CMK (cell line): ENCODE measurements around the gene PTPRA.
"Not testable (repeated sequence)": the region's sequence is repeated elsewhere in the genome, so short reads cannot be mapped to it uniquely, and the experiment has no call there.

Experiments used
- DNase-seq: peaks from one replicate; pipeline ENCODE4 v3.0.0-alpha.2; 2010; ENCODE audit warnings: low read depth

The PTPRA gene

DNA sequence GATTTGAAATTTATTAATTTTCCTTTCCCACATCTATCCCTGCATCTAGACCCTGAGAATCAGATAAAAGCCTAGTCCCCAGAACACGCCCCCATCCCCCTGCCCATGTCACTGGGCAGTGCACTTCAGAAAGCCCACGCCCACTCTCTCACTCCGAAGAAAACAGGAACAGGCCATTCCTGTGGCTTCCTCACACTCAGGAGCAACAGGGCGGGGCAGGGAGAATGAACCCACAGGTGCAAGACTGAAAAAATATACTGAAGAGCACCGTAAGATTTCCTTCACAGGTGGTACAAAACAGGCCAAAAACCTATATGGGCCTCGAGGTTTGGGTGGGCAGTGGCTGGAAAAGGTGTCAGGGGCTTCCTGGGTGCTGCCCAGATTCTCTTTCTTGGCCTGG is 201.5 kb downstream of the PTPRA start:
- no peak for DNase-seq

DNA sequence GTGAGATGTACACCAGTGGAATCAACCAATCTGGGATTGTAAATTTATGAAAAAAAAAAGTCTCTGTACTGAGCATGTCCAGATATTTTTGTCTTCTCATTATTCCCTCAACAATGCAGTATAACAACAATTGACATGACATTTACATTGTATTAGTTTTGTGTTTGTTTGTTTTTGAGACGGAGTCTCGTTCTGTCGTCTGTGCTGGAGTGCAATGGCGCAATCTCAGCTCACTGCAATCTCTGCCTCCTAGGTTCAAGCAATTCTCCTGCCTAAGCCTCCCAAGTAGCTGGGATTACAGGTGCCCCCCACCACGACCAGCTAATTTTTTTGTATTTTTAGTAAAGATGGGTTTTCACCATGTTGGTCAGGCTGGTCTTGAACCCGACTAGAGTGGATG is 202.0 kb downstream of the PTPRA start:
- not testable (repeated sequence) for DNase-seq

DNA sequence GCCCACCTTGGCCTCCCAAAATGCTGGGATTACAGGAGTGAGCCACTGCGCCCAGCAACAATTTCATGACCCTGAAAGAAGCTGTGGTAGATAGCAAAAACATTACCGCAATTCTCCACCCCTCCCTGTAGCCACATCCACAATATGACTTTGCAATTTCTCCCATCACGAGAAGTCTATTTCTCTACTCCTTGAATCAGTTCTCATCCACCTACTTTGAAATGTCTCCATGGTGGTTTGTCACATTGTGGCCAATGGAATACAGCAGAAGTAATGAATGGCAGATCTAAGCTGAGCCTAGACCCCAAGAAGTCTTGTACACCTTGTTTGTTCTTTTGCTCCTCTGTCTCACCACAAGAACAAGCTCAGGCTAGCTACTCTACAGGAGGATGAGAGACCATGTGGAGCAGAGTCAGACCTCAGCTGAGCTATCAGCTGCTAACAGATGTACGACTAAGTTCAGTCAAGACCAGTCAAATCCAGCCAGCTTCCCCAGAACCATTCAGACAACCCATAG is 204.4 kb downstream of the PTPRA start:
- peak; percentile 98 for DNase-seq

DNA sequence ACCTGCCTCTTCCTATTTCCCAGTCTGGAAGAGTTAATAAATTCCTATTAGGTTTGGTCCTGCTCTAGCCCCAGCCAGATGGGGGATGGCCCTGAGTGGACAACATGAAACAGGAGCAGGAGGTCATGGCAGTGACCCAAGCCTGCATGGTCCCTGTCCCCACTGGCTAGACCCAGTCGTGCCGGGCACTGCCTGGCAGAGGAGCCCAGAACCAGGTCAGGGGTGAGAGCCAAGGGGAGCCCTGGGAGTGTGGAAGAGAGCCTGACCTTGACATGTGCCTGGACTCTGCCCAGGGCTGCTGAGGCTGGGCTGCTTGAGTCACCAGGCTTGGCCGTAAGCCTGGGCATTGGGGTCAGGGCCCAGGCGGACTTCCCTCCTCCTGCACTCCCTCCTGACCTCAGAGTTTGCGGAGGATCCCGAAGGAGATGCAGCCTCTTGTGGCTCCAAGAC is 207.7 kb downstream of the PTPRA start:
- DNase-seq = no peak

DNA sequence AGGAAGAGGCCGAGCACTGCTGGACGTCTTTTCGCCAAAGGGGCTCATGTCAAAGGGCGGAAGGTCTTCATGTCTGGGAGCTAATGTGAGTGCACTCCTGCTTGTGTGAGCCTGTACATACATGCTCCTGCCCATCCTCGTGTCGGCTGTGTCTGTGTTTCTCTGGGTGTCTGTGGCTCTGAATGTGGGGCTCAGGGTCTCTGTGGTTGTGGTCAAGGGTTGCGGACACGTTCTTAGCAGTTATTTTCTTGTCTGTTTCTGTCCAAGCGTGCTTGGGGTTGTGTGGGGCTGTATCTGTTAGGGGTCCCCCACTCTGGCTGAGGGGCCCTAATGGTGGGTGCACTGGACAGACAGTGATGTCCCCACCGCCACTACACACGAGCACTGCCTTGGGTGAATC is 208.4 kb downstream of the PTPRA start:
- no peak for DNase-seq

DNA sequence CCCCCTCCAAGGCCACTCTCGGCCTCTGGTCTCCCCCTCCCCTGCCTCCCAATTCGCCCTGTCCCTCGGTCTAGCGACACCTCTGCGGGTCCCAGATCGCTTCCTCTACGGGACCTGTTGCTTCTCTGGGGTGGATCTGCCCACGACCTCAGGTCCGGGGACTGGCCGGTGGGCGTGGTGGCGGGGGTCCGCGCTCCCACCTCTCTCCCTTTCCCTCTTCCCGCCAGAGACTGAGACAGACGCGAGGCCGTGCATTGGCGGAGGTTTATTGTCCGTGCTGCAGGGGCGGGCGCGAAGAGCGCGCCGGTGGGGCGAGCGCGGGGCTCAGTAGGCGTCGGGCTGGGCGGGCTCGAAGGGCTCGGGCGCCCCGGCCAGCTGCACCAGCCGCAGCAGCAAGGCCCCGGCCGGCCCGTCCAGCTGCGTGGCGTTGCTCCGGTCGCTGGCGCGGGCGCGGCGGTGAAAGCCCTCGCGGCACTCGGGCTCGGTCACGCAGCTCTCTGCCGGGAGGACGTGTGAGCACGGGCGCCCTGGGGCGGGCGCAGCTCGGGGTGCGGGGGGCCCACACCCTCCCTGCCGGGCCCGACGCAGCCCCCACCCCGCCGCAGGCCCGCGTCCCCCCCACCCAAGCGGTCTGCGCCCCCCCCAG is 209.1 kb downstream of the PTPRA start:
- no peak for DNase-seq

DNA sequence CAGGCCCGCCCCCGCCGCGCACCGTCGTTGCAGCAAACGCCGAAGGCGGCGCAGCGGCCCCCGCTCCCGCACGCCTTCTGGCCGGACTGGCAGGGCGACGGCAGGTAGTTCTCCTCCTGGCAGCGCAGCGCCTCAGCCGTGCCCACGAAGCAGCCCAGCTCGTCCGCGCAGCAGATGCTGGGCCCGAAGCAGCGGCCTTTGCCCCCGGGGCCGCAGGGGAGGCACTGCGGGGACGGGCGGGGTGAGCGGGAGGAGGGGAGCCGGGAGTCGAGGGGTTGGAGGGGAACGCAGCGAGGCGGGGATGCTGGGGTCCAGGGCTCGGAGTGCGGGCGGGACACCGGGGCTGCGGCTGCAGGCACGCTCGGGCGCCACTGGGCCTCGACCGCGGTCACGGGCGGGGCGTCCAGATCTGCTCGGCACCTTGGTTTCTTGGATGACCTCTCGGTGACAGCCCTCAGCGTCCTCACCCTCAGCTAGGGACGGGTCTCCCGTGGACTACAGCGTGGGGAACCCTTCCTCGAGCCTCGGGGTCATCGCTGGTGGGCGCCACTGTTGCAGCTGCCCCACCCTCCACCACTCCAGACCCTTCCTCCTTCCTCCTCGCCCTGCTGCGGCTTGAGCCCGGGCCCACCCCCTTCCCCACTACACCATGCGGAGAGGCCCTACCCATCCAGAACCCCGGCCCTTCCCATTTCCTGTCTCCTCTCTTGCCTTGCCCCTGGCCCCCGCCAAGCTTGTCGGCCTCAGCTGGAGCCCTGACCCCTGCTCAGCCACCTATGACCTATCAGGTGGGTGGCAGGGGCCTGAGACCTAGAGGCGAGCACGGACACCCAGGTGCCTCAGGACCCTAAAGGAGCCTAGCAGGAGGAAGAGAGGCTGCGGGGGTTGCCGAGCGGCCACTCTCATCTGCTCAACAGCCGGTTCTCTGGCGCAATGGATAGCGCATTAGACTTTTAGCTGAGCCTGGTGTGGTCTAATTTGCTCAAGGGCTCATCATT is 210.0 kb downstream of the PTPRA start:
- DNase-seq = no peak

DNA sequence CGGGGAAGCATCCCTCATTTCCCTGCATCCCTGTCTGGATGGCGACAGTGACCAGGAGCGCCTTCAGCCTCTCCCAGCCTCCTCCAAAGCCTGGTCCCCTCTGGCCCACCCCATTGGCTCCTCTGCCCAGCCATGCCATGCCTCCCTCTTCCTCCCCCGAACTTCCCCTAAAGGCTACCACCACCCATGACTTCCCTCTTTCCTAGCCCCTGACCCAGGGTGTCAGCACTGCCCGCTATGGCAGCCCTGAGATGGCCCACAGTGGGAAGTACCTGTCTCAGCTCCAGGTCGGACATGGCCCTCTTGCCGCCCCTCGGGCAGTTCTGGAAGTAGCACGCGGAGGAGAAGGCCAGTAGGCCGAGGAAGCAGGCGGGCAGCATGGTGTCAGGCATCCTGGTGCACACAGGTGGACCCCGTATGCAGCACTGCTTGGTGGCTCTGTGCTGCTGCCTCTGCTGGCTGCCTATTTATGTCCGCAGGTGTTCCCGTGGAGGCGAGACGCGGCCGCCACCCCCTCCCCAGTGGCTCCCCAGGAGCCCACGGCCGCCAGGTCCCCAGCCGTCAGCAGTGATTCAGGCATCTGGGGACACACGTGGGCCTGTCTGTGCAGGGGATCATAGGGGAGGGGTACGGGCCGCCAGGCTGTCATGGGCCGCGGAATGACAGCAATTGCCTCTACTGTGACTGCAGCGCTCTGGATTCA is 211.2 kb downstream of the PTPRA start, which contains the start of gene AVP:
TSS of gene AVP (minus strand) at position 442 of the 703 bp plus-strand sequence. CDS start at position 392, 50 bp downstream.
- DNase-seq = no peak

DNA sequence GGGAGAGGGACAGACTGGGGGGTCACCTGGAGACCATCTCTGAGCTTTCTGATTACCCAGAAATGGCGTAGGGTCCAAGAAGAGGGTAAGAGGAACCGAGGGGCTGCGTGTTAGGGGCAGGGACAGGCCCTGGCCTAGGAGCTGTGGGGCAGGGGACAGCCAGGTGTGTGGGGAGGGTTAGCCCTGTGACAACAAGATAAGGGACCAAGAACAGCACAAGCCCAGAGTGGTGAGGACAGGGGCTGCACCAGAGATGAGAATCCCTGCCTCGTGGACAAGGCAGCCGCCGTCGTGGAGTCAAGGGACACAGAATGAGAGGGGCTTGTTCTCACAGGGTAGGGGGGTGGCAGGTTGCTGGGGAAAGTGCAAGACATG is 211.7 kb downstream of the PTPRA start:
- DNase-seq = no peak

DNA sequence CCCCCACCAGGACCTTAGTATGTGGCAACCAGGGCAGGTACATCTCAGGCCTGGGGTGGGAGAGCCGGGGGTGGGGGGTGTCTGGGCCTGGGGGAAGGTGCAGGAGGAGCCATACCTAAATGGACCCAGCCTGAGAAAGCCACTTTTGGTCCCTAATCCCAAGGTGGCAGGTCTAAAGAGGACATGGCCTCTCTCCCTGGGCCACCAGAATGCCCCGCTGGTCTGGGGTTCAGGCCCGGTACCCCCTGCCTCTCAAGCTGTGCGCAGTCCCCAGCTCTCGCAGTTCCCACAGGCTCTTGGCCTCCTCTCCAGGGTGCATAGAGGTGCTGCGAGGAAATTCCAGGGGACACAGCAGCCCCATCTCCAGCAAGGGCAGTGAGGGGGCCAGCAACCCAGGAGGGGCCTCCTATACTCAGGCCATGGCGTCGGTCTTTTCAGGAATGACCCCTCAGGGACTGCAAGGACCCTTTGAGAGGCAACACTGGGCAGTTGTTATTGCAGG is 212.3 kb downstream of the PTPRA start:
- no peak for DNase-seq

DNA sequence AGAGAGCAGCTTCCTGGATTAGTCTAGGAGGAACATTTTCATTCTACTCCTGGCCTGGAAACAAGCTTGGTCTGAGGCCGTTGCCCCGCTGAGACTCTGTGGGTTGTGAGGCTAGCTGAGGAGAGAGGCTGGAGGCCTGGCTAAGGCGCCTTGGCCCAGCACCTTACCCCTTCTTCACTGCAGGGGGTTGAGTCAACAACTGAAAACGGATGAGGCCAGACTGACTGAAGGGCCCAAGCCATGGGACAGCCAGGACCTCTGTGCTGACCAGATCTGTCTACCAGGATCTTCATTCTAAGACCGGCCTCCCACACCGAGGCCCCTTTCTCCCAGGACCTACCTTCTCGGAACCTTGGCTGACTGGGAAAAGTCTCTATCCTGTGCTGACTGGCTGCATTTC is 214.8 kb downstream of the PTPRA start:
- no peak for DNase-seq
